GM12872 (cell line): ENCODE results near the gene KRTAP1-1.
"Not testable (repeated sequence)": the region's sequence is repeated elsewhere in the genome, so short reads cannot be mapped to it uniquely, and the experiment has no call there.

Source experiments
- TF ChIP-seq, protein P1 (sequence below): IDR thresholded peaks from 3 replicates; pipeline ENCODE4 v1.5.1; 2011; ENCODE audit warnings: low read depth, mild to moderate bottlenecking, low read length, moderate library complexity; ENCODE audit not compliant: insufficient read depth

Gene KRTAP1-1, protein sequence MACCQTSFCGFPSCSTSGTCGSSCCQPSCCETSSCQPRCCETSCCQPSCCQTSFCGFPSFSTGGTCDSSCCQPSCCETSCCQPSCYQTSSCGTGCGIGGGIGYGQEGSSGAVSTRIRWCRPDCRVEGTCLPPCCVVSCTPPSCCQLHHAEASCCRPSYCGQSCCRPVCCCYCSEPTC

GRCh38 chr17:41040783-41041571, at the start of gene KRTAP1-1:
Gene KRTAP1-1 (minus strand): TSS chr17:41041450. CDS start chr17:41041397, 53 bp downstream.
- TF ChIP-seq, protein P1, sequence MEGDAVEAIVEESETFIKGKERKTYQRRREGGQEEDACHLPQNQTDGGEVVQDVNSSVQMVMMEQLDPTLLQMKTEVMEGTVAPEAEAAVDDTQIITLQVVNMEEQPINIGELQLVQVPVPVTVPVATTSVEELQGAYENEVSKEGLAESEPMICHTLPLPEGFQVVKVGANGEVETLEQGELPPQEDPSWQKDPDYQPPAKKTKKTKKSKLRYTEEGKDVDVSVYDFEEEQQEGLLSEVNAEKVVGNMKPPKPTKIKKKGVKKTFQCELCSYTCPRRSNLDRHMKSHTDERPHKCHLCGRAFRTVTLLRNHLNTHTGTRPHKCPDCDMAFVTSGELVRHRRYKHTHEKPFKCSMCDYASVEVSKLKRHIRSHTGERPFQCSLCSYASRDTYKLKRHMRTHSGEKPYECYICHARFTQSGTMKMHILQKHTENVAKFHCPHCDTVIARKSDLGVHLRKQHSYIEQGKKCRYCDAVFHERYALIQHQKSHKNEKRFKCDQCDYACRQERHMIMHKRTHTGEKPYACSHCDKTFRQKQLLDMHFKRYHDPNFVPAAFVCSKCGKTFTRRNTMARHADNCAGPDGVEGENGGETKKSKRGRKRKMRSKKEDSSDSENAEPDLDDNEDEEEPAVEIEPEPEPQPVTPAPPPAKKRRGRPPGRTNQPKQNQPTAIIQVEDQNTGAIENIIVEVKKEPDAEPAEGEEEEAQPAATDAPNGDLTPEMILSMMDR = not testable (repeated sequence)

DNA sequence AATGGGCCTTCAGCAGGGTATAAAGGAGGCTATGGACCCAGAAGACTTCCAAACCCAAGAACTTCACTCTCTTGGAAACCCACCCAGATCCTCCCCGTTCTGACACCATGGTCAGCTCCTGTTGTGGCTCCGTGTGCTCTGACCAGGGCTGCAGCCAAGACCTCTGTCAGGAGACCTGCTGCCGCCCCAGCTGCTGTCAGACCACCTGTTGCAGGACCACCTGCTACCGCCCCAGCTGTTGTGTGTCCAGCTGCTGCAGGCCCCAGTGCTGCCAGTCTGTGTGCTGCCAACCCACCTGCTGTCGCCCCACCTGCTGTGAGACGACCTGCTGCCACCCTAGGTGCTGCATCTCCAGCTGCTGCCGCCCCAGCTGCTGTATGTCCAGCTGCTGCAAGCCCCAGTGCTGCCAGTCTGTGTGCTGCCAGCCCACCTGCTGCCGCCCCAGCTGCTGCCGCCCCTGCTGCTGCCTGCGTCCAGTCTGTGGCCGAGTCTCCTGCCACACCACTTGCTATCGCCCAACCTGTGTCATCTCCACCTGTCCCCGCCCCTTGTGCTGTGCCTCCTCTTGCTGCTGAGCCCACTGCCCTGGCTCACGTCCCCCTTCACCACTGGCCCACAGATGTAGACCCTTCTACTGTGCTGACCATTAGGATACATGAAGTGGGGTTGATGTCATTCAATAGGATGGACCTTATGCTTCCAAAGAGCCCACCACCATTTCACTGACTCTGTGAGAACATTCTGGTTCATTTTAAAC, 43.0 kb upstream of the KRTAP1-1 start, which contains the start of gene KRTAP4-7:
Gene KRTAP4-7 (plus strand): TSS at position 51 of the 757 bp plus-strand sequence. CDS start 57 bp downstream, at position 108.
- TF ChIP-seq, protein P1 = not testable (repeated sequence)

DNA sequence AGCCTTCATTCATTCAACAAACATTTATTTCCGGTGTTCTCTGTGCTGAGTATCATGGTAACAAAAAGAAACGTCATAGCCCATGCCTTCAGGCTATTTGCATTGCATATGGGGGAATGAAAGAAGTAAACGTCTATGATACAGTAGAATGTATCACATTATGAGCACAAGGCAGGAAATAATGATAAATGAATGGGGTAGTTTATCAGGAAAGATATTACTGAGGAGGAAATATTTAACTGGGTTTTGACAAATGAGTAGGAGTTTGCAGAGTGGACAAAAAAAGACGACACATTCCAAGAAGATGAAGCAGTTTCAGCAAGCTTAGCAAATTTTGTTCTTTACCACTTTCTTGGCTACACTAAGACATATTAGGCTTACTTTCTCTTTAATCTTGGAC, 41.4 kb upstream of the KRTAP1-1 start:
- TF ChIP-seq, protein P1 = no peak

- TF ChIP-seq, protein P1 = no peak
Observed at GRCh38 chr17:41076788-41077187, 35.5 kb upstream of the KRTAP1-1 start.

DNA sequence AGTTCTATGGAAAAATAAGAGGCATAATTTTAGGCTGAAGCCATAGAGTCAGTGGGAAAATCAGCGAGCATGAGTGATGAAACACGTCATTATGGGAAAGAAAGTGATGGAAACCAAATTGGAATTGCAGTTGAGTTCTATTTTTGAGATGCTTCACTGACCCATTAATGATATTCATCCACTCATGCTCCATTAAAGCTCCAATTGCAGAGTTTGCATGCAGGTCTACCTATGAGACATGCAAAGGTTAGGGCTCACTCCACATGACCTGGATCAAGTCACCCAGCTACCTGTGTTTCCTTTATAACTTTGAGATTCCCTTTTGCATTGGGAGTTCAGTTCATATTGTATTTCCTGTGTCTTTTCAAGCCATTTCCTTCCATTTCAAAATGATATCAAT, 32.4 kb upstream of the KRTAP1-1 start:
- TF ChIP-seq, protein P1 = no peak

DNA sequence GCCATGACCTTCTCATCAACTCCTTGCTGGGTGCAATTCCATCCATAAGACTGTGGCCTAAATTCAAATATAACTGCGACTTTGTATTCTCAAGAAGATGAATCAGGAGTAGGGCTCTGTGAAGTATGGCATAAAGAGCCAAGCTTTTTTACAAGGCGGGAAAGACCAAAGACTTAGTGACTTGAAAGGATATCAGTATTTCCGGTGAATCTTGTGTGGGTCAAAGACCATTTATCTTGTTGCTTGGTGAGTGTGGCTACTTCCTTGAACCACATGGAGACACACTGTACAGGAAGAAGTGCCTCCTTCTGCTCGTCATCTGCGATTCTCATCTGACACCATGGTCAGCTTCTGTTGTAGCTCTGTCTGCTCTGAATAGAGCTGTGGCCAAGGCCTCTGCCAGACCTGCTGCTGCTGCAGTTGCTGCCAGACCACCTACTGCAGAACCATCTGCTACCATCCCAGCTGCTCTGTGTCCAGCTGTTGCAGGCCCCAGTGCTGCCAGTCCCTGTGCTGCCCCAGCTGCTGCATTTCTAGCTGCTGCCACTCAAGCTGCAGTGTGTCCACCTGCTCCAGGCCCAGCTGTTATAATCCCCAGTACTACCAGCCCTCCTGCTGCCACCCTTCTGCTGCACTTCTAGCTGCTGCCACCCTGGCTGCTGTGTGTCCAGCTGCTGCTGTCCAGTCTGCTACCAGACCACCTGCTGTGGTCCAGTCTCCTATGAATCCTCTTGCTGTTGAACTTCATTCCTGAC, 30.5 kb upstream of the KRTAP1-1 start:
- TF ChIP-seq, protein P1 = no peak
